ENCODE results near the gene CEP104.

GRCh38 chr1:3821447-3821846 lies 35.6 kb downstream of the CEP104 start:
- TF ChIP-seq CTCF (IDR thresholded peaks at IDR 0.05; ENCODE audit: low read depth, low read length, poor library complexity, severe bottlenecking) (no peak), EZH2phosphoT487 (IDR thresholded peaks at IDR 0.05; ENCODE audit: borderline replicate concordance, low read length) (no peak)

All from DOHH2 (cell line).